GM12891 (cell line): Measurements from ENCODE around the gene C14orf93.
"Not testable (repeated sequence)": the region's sequence is repeated elsewhere in the genome, so short reads cannot be mapped to it uniquely, and the experiment has no call there.

Experiments
- DNase-seq: peaks from one replicate; pipeline ENCODE4 v3.0.0; 2011; ENCODE audit warnings: low spot score; ENCODE audit not compliant: insufficient read length
- FAIRE-seq: peaks from 2 replicates; lab custom pipeline; 2011; peaks lifted over from hg19 to GRCh38; lab: Jason Lieb, UNC
- PAX5 ChIP-seq: IDR thresholded peaks from 2 replicates; pipeline ENCODE4 v1.6.1; 2011; ENCODE audit warnings: low read length, moderate library complexity, mild to moderate bottlenecking; ENCODE audit not compliant: insufficient read depth, severe bottlenecking
- POLR2A ChIP-seq: IDR thresholded peaks from 2 replicates; pipeline ENCODE4 v1.6.1; 2011; ENCODE audit warnings: low read depth, low read length, control low read depth
- POLR2AphosphoS5 ChIP-seq: IDR thresholded peaks from 2 replicates; pipeline ENCODE4 v1.6.1; 2011; ENCODE audit warnings: low read depth, low read length, control low read depth
- POU2F2 ChIP-seq: IDR thresholded peaks from 2 replicates; pipeline ENCODE4 v1.6.1; 2011; ENCODE audit warnings: low read depth, mild to moderate bottlenecking, control low read depth, low read length, moderate library complexity
- SPI1 ChIP-seq: IDR thresholded peaks from 2 replicates; pipeline ENCODE4 v1.6.1; 2011; ENCODE audit warnings: low read depth, low read length, control low read depth
- TAF1 ChIP-seq: IDR thresholded peaks from 2 replicates; pipeline ENCODE4 v1.6.1; 2011; ENCODE audit warnings: low read depth, low read length, control low read depth

The C14orf93 gene

DNA sequence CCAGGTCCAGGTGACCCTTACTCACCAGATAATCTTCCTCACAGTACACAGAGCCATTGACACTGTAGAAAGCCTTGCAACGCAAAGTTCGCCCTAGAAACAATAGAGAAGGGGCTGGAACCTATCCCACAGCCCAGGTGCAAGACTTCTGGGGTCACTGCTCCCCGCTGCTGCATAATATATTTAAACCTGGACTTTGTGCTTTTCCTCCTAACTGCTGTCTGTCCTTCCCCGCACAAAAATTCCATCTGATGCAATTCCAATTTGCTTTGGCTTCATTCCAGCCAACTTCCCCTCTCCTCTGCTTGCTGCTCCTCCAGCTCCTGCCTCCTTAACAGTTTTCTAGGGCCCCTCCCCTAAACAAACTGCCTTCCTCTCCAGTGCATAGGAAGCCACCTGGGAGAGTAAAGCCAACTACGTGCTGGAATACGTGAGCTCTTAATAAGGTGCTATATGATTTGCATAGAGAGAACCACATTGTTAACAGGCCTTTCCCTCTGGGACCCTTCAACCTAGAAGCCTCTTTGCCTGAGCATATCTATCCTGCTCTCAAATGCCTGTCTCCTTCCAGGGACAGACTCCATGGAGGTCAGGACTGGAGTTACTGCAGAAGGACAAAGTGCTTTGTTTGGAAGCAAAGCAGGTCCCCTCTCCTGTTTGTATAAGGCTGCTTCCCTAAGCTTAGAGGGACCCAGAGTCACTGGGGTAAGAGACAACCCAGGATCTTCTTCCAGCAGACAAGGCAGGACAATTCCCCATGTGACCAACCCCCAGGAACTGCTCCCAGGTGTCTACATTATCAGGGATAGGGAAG lies 33.1 kb downstream of the C14orf93 start:
- no peak for FAIRE-seq
- no peak for DNase-seq
- TF ChIP-seq TAF1 (no peak), POLR2AphosphoS5 (no peak), SPI1 (no peak), POU2F2 (no peak), POLR2A (no peak), PAX5 (no peak)

GRCh38 chr14:22974530-22975313 lies 35.2 kb downstream of the C14orf93 start:
- FAIRE-seq = no peak
- TF ChIP-seq TAF1 (no peak), PAX5 (no peak), SPI1 (no peak), POLR2A (no peak), POU2F2 (no peak)

GRCh38 chr14:22973217-22974032 lies 36.5 kb downstream of the C14orf93 start:
- peak; percentile 77 for FAIRE-seq
- TF ChIP-seq SPI1 (no peak), PAX5 (no peak), POLR2A (no peak), POLR2AphosphoS5 (no peak), TAF1 (no peak), POU2F2 (no peak)

More at GRCh38 chr14:22974530-22975313, 35.2 kb downstream of the C14orf93 start:
- DNase-seq = no peak

GRCh38 chr14:22972313-22972930 lies 37.5 kb downstream of the C14orf93 start:
- FAIRE-seq (no peak), DNase-seq (no peak)
- TF ChIP-seq TAF1 (no peak), SPI1 (no peak), PAX5 (no peak), POU2F2 (no peak)

More at GRCh38 chr14:22973217-22974032, 36.5 kb downstream of the C14orf93 start:
- DNase-seq = peak; percentile 30

GRCh38 chr14:22971152-22971551 lies 38.8 kb downstream of the C14orf93 start:
- TF ChIP-seq POU2F2 = no peak
- no peak for TF ChIP-seq POLR2AphosphoS5
- no peak for TF ChIP-seq PAX5
- no peak for TF ChIP-seq TAF1
- TF ChIP-seq POLR2A = no peak
- no peak for DNase-seq
- no peak for FAIRE-seq

- no peak for TF ChIP-seq POU2F2
- TF ChIP-seq POLR2A = no peak
- TF ChIP-seq PAX5 = no peak
- TF ChIP-seq TAF1 = no peak
- no peak for TF ChIP-seq SPI1
- no peak for TF ChIP-seq POLR2AphosphoS5
- DNase-seq (no peak), FAIRE-seq (no peak)
These were observed 43.1 kb downstream of the C14orf93 start for GRCh38 chr14:22966783-22967269.

GRCh38 chr14:22965916-22966782 lies 43.8 kb downstream of the C14orf93 start:
- FAIRE-seq, DNase-seq: not testable (repeated sequence)

- TF ChIP-seq POLR2A (no peak), SPI1 (no peak), POLR2AphosphoS5 (no peak), POU2F2 (no peak), TAF1 (no peak), PAX5 (no peak)
- no peak for DNase-seq
- FAIRE-seq = no peak
These were observed 47.8 kb downstream of the C14orf93 start for GRCh38 chr14:22962061-22962676.
